GM12878 (cell line): Measurements from ENCODE around the gene CPA2. TPM values are rescaled to one million over a fixed set of nuclear protein-coding genes. Genes with fewer than 3 reads are reported as not detected.

ENCODE experiments used
- ATAC-seq: fragments of 200-7000 bp; cut with Tn5 transposase; 3 replicates; pipeline ENCODE4 v1.9.1; 2020; ENCODE audit warnings: mild to moderate bottlenecking, moderate library complexity
- BruUV-seq: library from RNA; stranded (reverse); fragments of 400-500 nt; replicated peaks from 2 replicates; lab custom pipeline; 2021; lab: Mats Ljungman, UMichigan
- CTCF ChIA-PET: fragments of 300-600 bp; sonication (Branson Sonifier 250); formaldehyde crosslinking; extraction: SDS; loops from one replicate; lab custom pipeline; 2021; ENCODE audit warnings: inconsistent platforms; lab: Yijun Ruan, JAX
- POLR2A ChIA-PET: fragments of 350-600 bp; formaldehyde crosslinking; extraction: SDS; loops from one replicate; lab custom pipeline; 2021; ENCODE audit warnings: inconsistent platforms; lab: Charles Lee
- RAD21 ChIA-PET: fragments of 300-600 bp; sonication (Branson Sonifier 250); formaldehyde crosslinking; loops from one replicate; lab custom pipeline; 2023; ENCODE audit warnings: antibody characterized with exemption; ENCODE audit not compliant: unreplicated experiment; lab: Charles Lee
- SMC1A ChIA-PET: fragments of 300-600 bp; sonication (Branson Sonifier 250); formaldehyde crosslinking; loops from one replicate; lab custom pipeline; 2023; ENCODE audit not compliant: unreplicated experiment, uncharacterized antibody; lab: Charles Lee
- DNase-seq: peaks from one replicate; pipeline ENCODE4 v3.0.0-alpha.2; 2011; ENCODE audit warnings: low read depth, low spot score
- FAIRE-seq: peaks from 3 replicates; lab custom pipeline; 2011; peaks lifted over from hg19 to GRCh38; lab: Jason Lieb, UNC
- H2AFZ ChIP-seq: 2 replicates; pipeline ENCODE4 v1.6.0; 2011; ENCODE audit warnings: low read depth, low read length, control low read depth; ENCODE audit not compliant: control insufficient read depth
- H3K27ac ChIP-seq: 2 replicates; pipeline ENCODE4 v1.5.1; 2011; ENCODE audit warnings: control low read depth; ENCODE audit not compliant: control insufficient read depth, insufficient read depth
- H3K27me3 ChIP-seq, 2 experiments: replicated peaks in 1 of 2; 2 replicates each; pipeline versions ENCODE4 v1.6.0 to v1.6.1; 2011; ENCODE audit warnings: low read length in 1 of 2; ENCODE audit not compliant: control insufficient read depth in 2 of 2, insufficient read depth in 2 of 2
- H3K36me3 ChIP-seq, 2 experiments: 2 replicates each; pipeline ENCODE4 v1.5.1; 2011; ENCODE audit warnings: low read length in 1 of 2; ENCODE audit not compliant: control insufficient read depth in 2 of 2, insufficient read depth in 2 of 2
- H3K4me1 ChIP-seq: 2 replicates; pipeline ENCODE4 v1.6.1; 2011; ENCODE audit warnings: mild to moderate bottlenecking, low read length, moderate library complexity, mixed read lengths; ENCODE audit not compliant: control insufficient read depth, insufficient read depth
- H3K4me2 ChIP-seq: 2 replicates; pipeline ENCODE4 v1.6.0; 2011; ENCODE audit warnings: control low read depth; ENCODE audit not compliant: control insufficient read depth, insufficient read depth
- H3K4me3 ChIP-seq: fragments of 200-600 bp; sonication (generic); 2 replicates; pipeline ENCODE4 v1.5.1; 2016
- H3K79me2 ChIP-seq: 2 replicates; pipeline ENCODE4 v1.6.0; 2011; ENCODE audit warnings: low read length; ENCODE audit not compliant: control insufficient read depth, insufficient read depth
- H3K9ac ChIP-seq: 2 replicates; pipeline ENCODE4 v1.8.0; 2011; ENCODE audit warnings: low read length, control low read depth, mixed read lengths; ENCODE audit not compliant: control insufficient read depth, insufficient read depth
- H3K9me3 ChIP-seq: replicated peaks from 3 replicates; pipeline ENCODE4 v1.5.1; 2011; ENCODE audit warnings: mild to moderate bottlenecking, low read length; ENCODE audit not compliant: control insufficient read depth, insufficient read depth
- H4K20me1 ChIP-seq: 2 replicates; pipeline ENCODE4 v1.6.0; 2011; ENCODE audit not compliant: control insufficient read depth, insufficient read depth
- BHLHE40 ChIP-seq, 2 experiments: fragments of 450-650 bp in 1 of 2; IDR thresholded peaks; 2 replicates each; pipeline ENCODE4 v1.6.1; 2011 to 2017; ENCODE audit warnings: low read depth in 2 of 2, borderline replicate concordance in 1 of 2, improper control_type of control experiment in 1 of 2, low read length in 1 of 2, mild to moderate bottlenecking in 1 of 2
- CREB1 ChIP-seq: IDR thresholded peaks from 2 replicates; pipeline ENCODE4 v1.6.1; 2012; ENCODE audit warnings: low read depth, mild to moderate bottlenecking, inconsistent platforms
- JUND ChIP-seq: IDR thresholded peaks from 2 replicates; pipeline ENCODE4 v1.6.1; 2012; ENCODE audit warnings: low read depth, mild to moderate bottlenecking, low read length, improper control_type of control experiment, moderate library complexity
- SRF ChIP-seq, 2 experiments: IDR thresholded peaks; 2 replicates each; pipeline ENCODE4 v1.6.1; 2011; ENCODE audit warnings: low read depth in 2 of 2, low read length in 2 of 2, mild to moderate bottlenecking in 1 of 2, moderate library complexity in 1 of 2
- ZBTB4 ChIP-seq: fragments of 450-650 bp; formaldehyde crosslinking; IDR thresholded peaks from 2 replicates; pipeline ENCODE4 v1.4.0; 2022; ENCODE audit warnings: mild to moderate bottlenecking, moderate library complexity
- ZNF687 ChIP-seq: fragments of 450-650 bp; IDR thresholded peaks from 2 replicates; pipeline ENCODE4 v1.6.1; 2017; ENCODE audit warnings: mild to moderate bottlenecking, moderate library complexity
- WGBS: methylation state at CpG from one replicate; pipeline ENCODE4 v1.1.6; 2016; ENCODE audit warnings: low lambda C conversion rate; ENCODE audit not compliant: insufficient replicate concordance, insufficient coverage; ENCODE audit errors: missing lambda C conversion rate; 5-methylcytosine and 5-hydroxymethylcytosine counted together
- in situ Hi-C: fragments of 300-500 bp; cut with MboI; formaldehyde crosslinking; loops from 9 replicates; pipeline ENCODE4 v1.14.3; 2018; ENCODE audit warnings: mixed read lengths
- intact Hi-C: fragments of 100-400 bp; cut with micrococcal nuclease; formaldehyde crosslinking; loops from one replicate; pipeline ENCODE4 v1.14.2; 2022; ENCODE audit not compliant: unreplicated experiment
- polyA plus RNA-seq, 11 experiments: library from polyadenylated mRNA; depleted of rRNA in 4 of 11; unstranded in 6 of 11; stranded (reverse) in 5 of 11; fragments of >200 nt; fragmentation: Nextera tagmentation in 4 of 11; fragmentation: Illumina TruSeq in 1 of 11; extraction: Ambion mirVana in 4 of 11; extraction: Trizol in 1 of 11; gene quantifications; 1 replicate in 1 of 11; 2 replicates in 10 of 11; pipeline versions ENCODE4 v1.2.1 to v1.2.3, GENCODE V29; 2011 to 2016; ENCODE audit warnings: inconsistent platforms in 2 of 11, missing spikeins in 2 of 11, low read depth in 1 of 11
- total RNA-seq, 4 experiments: library from RNA; depleted of rRNA in 3 of 4; stranded (reverse); fragments of >200 nt in 3 of 4; fragmentation: Illumina TruSeq in 1 of 4; extraction: Trizol in 1 of 4; gene quantifications; 2 replicates each; pipeline versions ENCODE4 v1.2.1 to v1.2.3, GENCODE V29; 2013 to 2021

Gene CPA2
- total and polyA plus RNA-seq, 10 of the 15 experiments (the other 5 are each of a cell fraction or from before 2014, with no cell fraction given) = 0.04 to 1.9 TPM; not detected in 8

DNA sequence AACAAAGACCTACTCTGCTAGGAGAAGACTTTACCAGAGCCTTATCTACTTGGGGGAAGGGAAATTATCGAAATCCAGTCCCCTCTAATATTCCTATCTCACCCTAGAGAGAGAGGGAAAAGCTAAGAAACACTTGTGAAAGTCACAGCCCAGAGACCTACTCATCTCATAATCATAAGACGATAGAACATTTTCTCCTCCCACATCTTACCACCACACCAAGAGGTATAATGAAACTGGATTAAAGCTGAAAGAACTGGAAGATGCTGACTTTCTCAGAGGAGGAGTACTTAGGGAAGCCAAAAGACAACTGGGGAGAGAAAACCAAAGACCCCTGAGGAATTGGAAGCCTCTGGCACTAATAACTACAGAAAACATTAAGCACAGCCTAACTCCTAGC, 67.2 kb downstream of the CPA2 start (continued):
- no peak for TF ChIP-seq ZNF687
- TF ChIP-seq ZBTB4 (CRISPR knock-in tag) = no peak
- no peak for TF ChIP-seq SRF (IDR thresholded peaks at IDR 0.05; ENCODE audit: low read depth in 2 of 2, low read length in 2 of 2)
- TF ChIP-seq JUND = no peak

DNA sequence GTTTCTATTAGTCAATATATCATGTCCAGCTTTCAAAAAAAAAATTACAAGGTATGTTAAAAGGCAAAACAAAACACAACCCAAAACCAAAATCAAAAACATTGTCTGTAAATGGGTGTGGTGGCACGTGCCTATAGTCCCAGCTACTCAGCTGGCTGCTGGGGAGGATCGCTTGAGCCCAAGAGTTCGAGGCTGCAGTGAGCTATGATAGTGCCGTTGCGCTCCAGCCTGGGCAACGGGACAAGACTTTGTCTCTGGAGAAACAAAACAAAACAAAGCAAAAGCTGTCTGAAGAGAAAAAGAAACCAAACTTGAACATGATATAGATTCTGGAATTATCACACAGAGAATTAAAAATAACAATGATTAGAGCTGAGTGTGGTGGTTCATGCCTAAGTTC, 67.6 kb downstream of the CPA2 start:
- no peaks in the 10 kb centered on the region for H3K36me3 ChIP-seq
- ATAC-seq (no peak), DNase-seq (no peak), FAIRE-seq (no peak)
- ChIA-PET SMC1A (no interaction called here), RAD21 (interaction anchor here (1.3 kb wide), 1 partner anchor 262 kb away, joined by 3 read pairs; no protein-coding TSS in a partner anchor), POLR2A (no interaction called here), CTCF (interaction anchor here (1.3 to 1.9 kb wide), 2 partner anchors 10 to 150 kb away, joined by 3 to 4 read pairs; no protein-coding TSS in a partner anchor)
- no peaks in the 10 kb centered on the region for H3K4me1 ChIP-seq
- no peak overlapping the region for H3K4me2 ChIP-seq
- BruUV-seq = no TSS peak
- H3K9me3 ChIP-seq = no peaks in the 10 kb centered on the region
- H2AFZ ChIP-seq = no peak overlapping the region
- WGBS = 78% methylated on average over 6 of the region's 6 CpGs
- TF ChIP-seq BHLHE40 (IDR thresholded peaks at IDR 0.05; ENCODE audit: borderline replicate concordance in 1 of 2, low read depth in 2 of 2, low read length in 1 of 2) (peak in 1 of 2 experiments; percentile 21; a peak in 1 of 4 replicates), CREB1 (no peak)
- intact Hi-C loops (no loop called here), in situ Hi-C loops (no loop called here)
- H3K4me3 ChIP-seq = no peak overlapping the region
- no peaks in the 10 kb centered on the region for H4K20me1 ChIP-seq
- H3K27me3 ChIP-seq = no peaks in the 10 kb centered on the region
- no peaks in the 10 kb centered on the region for H3K79me2 ChIP-seq
- no peak overlapping the region for H3K9ac ChIP-seq
- H3K27ac ChIP-seq = no peak overlapping the region
